ENCODE data around the gene NT5DC2. TPM values are rescaled to one million over a fixed set of nuclear protein-coding genes. Genes with fewer than 3 reads are reported as not detected.

NT5DC2 gene
- total and polyA plus RNA-seq, 2 donors = 11.2 to 18.1 TPM

DNA sequence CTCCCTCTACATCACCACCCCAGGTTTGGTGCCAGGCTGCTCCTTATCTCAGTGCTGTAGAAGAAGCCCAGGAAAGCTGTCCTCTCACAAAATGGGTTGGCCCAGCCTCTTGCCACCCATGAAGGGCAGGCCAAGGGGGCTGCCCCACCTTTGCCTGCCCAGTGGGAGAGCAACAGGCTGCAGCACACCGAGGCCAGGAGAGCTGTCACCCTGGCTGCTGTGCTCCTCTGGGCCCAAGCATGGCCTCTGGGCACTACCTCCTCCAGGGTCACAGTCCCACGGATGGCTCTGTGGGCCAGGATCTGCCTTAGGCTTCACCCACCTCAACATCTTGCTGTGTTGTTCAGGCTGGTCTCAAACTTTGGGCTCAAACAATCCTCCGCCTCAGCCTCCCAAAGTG lies 44.9 kb downstream of the NT5DC2 start:
- no peak for DNase-seq (ENCODE audit: low read depth in 6 of 9, low spot score in 9 of 9)
- peaks cover 88 to 93% of the 10 kb centered on the region in 2 donors for H3K36me3 ChIP-seq (ENCODE audit: control insufficient read depth in 2 of 2, insufficient read depth in 2 of 2, low read length in 1 of 2)
- no peaks in the 10 kb centered on the region for H3K4me1 ChIP-seq (ENCODE audit: control insufficient read depth in 2 of 2, insufficient read depth in 2 of 2, low read length in 2 of 2)
- H3K9me3 ChIP-seq (ENCODE audit: control insufficient read depth in 2 of 2, insufficient read depth in 1 of 2, low read length in 1 of 2) = no peaks in the 10 kb centered on the region
- no peak overlapping the region for H3K27ac ChIP-seq (ENCODE audit: low read depth in 1 of 2, low read length in 1 of 2)
- H3K27me3 ChIP-seq (ENCODE audit: control insufficient read depth in 2 of 2, insufficient read depth in 1 of 2, low read length in 1 of 2) = no peaks in the 10 kb centered on the region
- H3K4me3 ChIP-seq (ENCODE audit: low read length in 2 of 2) = no peak overlapping the region
- 98% methylated on average over 3 of the region's 3 CpGs for WGBS

DNA sequence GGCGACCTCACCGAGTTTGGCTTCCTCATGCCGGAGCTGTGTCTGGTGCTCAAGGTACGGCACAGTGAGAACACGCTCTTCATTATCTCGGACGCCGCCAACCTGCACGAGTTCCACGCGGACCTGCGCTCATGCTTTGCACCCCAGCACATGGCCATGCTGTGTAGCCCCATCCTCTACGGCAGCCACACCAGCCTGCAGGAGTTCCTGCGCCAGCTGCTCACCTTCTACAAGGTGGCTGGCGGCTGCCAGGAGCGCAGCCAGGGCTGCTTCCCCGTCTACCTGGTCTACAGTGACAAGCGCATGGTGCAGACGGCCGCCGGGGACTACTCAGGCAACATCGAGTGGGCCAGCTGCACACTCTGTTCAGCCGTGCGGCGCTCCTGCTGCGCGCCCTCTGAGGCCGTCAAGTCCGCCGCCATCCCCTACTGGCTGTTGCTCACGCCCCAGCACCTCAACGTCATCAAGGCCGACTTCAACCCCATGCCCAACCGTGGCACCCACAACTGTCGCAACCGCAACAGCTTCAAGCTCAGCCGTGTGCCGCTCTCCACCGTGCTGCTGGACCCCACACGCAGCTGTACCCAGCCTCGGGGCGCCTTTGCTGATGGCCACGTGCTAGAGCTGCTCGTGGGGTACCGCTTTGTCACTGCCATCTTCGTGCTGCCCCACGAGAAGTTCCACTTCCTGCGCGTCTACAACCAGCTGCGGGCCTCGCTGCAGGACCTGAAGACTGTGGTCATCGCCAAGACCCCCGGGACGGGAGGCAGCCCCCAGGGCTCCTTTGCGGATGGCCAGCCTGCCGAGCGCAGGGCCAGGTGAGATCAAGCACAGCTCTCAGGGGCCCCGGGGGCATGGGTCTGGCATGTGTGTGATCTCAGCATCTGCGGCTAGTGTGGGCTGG lies 45.6 kb downstream of the NT5DC2 start:
- Histone ChIP-seq H3K27me3 (ENCODE audit: control insufficient read depth in 2 of 2, insufficient read depth in 1 of 2, low read length in 1 of 2) (no peaks in the 10 kb centered on the region), H3K4me3 (ENCODE audit: low read length in 2 of 2) (no peak overlapping the region), H3K27ac (ENCODE audit: low read depth in 1 of 2, low read length in 1 of 2) (no peak overlapping the region), H3K9me3 (ENCODE audit: control insufficient read depth in 2 of 2, insufficient read depth in 1 of 2, low read length in 1 of 2) (no peaks in the 10 kb centered on the region), H3K36me3 (ENCODE audit: control insufficient read depth in 2 of 2, insufficient read depth in 2 of 2, low read length in 1 of 2) (peaks cover 89 to 90% of the 10 kb centered on the region in 2 donors), H3K4me1 (ENCODE audit: control insufficient read depth in 2 of 2, insufficient read depth in 2 of 2, low read length in 2 of 2) (peaks cover 0 to 3% of the 10 kb centered on the region in 2 donors)
- no peak for DNase-seq (ENCODE audit: low read depth in 6 of 9, low spot score in 9 of 9)
- 99% methylated on average over 59 of the region's 59 CpGs for WGBS

DNA sequence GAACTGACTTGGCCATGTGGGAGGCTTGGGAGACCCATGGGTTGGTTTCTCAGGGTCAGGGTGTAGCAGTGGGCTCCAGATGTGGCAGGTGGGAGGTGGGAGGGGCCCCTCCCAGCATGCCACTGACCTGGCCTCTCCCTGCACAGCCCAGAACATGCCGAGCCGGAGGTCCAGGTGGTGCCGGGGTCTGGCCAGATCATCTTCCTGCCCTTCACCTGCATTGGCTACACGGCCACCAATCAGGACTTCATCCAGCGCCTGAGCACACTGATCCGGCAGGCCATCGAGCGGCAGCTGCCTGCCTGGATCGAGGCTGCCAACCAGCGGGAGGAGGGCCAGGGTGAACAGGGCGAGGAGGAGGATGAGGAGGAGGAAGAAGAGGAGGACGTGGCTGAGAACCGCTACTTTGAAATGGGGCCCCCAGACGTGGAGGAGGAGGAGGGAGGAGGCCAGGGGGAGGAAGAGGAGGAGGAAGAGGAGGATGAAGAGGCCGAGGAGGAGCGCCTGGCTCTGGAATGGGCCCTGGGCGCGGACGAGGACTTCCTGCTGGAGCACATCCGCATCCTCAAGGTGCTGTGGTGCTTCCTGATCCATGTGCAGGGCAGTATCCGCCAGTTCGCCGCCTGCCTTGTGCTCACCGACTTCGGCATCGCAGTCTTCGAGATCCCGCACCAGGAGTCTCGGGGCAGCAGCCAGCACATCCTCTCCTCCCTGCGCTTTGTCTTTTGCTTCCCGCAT lies 46.4 kb downstream of the NT5DC2 start:
- Histone ChIP-seq H3K27me3 (ENCODE audit: control insufficient read depth in 2 of 2, insufficient read depth in 1 of 2, low read length in 1 of 2) (no peaks in the 10 kb centered on the region), H3K27ac (ENCODE audit: low read depth in 1 of 2, low read length in 1 of 2) (no peak overlapping the region), H3K36me3 (ENCODE audit: control insufficient read depth in 2 of 2, insufficient read depth in 2 of 2, low read length in 1 of 2) (peaks cover 89% of the 10 kb centered on the region in 2 donors), H3K9me3 (ENCODE audit: control insufficient read depth in 2 of 2, insufficient read depth in 1 of 2, low read length in 1 of 2) (no peaks in the 10 kb centered on the region), H3K4me3 (ENCODE audit: low read length in 2 of 2) (no peak overlapping the region), H3K4me1 (ENCODE audit: control insufficient read depth in 2 of 2, insufficient read depth in 2 of 2, low read length in 2 of 2) (peaks cover 0 to 3% of the 10 kb centered on the region in 2 donors)
- WGBS = 97% methylated on average over 31 of the region's 31 CpGs
- no peak for DNase-seq (ENCODE audit: low read depth in 6 of 9, low spot score in 9 of 9)

DNA sequence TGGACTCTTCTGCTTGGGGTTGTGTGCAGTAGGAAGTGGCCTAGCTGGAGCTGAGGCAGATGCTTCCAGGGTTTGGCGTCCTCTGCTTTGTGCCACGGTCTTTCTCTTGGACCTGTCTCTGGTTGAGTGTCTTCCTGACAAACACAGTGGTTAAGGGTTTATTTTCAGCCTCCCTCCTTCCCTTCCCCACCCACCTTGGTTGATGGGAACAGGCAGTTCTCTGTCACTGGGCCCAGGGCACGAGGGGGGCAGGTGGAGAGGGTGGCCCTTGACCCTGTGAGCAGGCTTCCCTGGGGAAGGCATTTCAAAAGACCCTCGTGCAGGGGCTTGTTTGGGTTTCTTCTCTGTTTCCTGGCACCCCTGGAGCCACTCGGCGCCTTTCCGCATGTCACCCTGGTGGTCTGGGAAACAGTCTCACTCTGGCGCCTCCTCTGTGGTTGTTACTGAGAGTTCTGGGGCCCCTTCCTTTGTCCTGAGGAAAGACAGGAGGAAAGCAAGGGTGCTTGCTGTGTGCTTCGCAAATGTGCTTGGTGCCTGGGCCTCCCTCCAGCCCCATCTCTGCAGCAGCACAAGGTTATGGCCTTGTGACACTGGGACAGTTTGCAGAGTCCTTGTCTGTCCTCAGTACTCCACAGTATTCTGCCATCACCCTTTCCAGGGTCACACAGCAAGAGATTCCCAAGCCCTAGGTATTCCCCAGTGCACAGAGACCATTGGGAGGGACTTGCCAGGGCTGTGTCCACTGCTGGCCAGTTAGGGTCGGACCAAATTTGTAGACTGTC lies 48.8 kb downstream of the NT5DC2 start:
- WGBS = 93% methylated on average over 10 of the region's 10 CpGs
- DNase-seq (ENCODE audit: low read depth in 6 of 9, low spot score in 9 of 9) = no peak
- peak overlapping the region in 1 of 2 donors; percentile 58 for H3K27ac ChIP-seq (ENCODE audit: low read depth in 1 of 2, low read length in 1 of 2)

DNA sequence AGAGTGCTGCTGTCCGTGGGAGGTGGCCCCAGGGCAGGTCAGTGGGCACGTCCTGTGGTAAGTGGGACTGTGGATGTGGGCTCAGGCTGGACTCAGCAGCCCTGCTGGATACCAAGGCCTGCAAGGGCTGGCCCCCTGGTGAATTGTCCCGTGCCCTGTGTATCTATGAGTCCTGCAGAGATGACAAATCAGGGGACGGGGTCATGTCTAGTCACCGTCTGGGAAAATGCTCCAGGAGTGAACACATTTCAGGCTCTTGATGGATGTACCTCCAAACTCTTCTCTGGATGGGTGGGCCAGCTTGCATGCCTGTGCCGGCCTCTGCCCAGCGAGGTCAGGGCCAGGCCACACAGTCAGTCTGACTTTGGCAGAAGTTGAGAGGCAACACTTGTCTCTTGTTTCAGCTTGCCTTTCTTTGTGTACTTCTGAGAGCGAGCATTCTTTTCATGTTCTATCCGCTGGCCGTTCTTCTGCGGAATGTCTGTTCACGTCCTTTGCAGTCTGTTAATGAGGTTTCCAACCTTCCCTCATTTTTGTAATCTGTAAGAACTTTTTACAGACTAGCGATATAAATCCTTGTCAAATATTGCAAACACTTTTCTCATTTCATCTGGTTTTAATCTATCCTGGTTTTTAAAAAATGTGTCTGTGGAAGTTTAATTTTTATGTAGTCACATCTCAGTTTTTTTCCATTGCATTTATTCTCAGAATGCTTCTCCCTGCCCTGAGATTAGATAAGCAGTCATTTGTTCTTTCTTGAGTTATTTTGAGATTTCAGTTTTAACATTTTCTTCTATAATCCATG lies 49.9 kb downstream of the NT5DC2 start:
- Histone ChIP-seq H3K9me3 (ENCODE audit: control insufficient read depth in 2 of 2, insufficient read depth in 1 of 2, low read length in 1 of 2) (no peaks in the 10 kb centered on the region), H3K27ac (ENCODE audit: low read depth in 1 of 2, low read length in 1 of 2) (no peak overlapping the region), H3K36me3 (ENCODE audit: control insufficient read depth in 2 of 2, insufficient read depth in 2 of 2, low read length in 1 of 2) (peaks cover 89% of the 10 kb centered on the region in 2 donors), H3K4me1 (ENCODE audit: control insufficient read depth in 2 of 2, insufficient read depth in 2 of 2, low read length in 2 of 2) (peaks cover 0 to 3% of the 10 kb centered on the region in 2 donors), H3K27me3 (ENCODE audit: control insufficient read depth in 2 of 2, insufficient read depth in 1 of 2, low read length in 1 of 2) (no peaks in the 10 kb centered on the region), H3K4me3 (ENCODE audit: low read length in 2 of 2) (no peak overlapping the region)
- no peak for DNase-seq (ENCODE audit: low read depth in 6 of 9, low spot score in 9 of 9)
- WGBS = 96% methylated on average over 13 of the region's 13 CpGs

More for the DNA sequence above, 48.8 kb downstream of the NT5DC2 start:
- H3K4me1 ChIP-seq (ENCODE audit: control insufficient read depth in 2 of 2, insufficient read depth in 2 of 2, low read length in 2 of 2) = peaks cover 0 to 3% of the 10 kb centered on the region in 2 donors
- H3K9me3 ChIP-seq (ENCODE audit: control insufficient read depth in 2 of 2, insufficient read depth in 1 of 2, low read length in 1 of 2) = no peaks in the 10 kb centered on the region
- H3K36me3 ChIP-seq (ENCODE audit: control insufficient read depth in 2 of 2, insufficient read depth in 2 of 2, low read length in 1 of 2) = peaks cover 89% of the 10 kb centered on the region in 2 donors
- no peaks in the 10 kb centered on the region for H3K27me3 ChIP-seq (ENCODE audit: control insufficient read depth in 2 of 2, insufficient read depth in 1 of 2, low read length in 1 of 2)
- H3K4me3 ChIP-seq (ENCODE audit: low read length in 2 of 2) = no peak overlapping the region

DNA sequence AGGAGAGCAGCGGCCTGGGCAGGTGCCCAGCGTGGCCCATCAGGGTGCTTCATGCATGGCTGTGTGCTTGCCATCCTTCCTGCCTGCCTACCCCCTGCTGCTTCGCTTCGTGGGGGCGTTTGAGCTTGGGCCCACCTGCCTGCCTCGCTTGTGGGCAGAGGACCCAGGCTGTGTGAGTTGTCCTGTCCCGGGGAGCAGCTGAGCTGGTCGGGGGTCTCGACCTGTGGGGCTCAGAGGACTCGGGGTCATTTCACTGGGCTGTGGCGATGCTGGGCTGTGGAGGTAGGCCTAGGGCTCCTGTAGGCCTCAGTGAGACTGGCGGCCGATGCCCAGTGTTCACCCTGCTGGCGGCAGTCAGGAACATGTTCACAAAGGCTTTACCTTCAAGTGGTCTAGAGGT lies 50.6 kb downstream of the NT5DC2 start:
- Histone ChIP-seq H3K36me3 (ENCODE audit: control insufficient read depth in 2 of 2, insufficient read depth in 2 of 2, low read length in 1 of 2) (peaks cover 89 to 91% of the 10 kb centered on the region in 2 donors), H3K27me3 (ENCODE audit: control insufficient read depth in 2 of 2, insufficient read depth in 1 of 2, low read length in 1 of 2) (no peaks in the 10 kb centered on the region), H3K4me3 (ENCODE audit: low read length in 2 of 2) (no peak overlapping the region), H3K4me1 (ENCODE audit: control insufficient read depth in 2 of 2, insufficient read depth in 2 of 2, low read length in 2 of 2) (peaks cover 0 to 3% of the 10 kb centered on the region in 2 donors), H3K9me3 (ENCODE audit: control insufficient read depth in 2 of 2, insufficient read depth in 1 of 2, low read length in 1 of 2) (no peaks in the 10 kb centered on the region), H3K27ac (ENCODE audit: low read depth in 1 of 2, low read length in 1 of 2) (no peak overlapping the region)
- 92% methylated on average over 14 of the region's 14 CpGs for WGBS
- DNase-seq (ENCODE audit: low read depth in 6 of 9, low spot score in 9 of 9) = no peak

DNA sequence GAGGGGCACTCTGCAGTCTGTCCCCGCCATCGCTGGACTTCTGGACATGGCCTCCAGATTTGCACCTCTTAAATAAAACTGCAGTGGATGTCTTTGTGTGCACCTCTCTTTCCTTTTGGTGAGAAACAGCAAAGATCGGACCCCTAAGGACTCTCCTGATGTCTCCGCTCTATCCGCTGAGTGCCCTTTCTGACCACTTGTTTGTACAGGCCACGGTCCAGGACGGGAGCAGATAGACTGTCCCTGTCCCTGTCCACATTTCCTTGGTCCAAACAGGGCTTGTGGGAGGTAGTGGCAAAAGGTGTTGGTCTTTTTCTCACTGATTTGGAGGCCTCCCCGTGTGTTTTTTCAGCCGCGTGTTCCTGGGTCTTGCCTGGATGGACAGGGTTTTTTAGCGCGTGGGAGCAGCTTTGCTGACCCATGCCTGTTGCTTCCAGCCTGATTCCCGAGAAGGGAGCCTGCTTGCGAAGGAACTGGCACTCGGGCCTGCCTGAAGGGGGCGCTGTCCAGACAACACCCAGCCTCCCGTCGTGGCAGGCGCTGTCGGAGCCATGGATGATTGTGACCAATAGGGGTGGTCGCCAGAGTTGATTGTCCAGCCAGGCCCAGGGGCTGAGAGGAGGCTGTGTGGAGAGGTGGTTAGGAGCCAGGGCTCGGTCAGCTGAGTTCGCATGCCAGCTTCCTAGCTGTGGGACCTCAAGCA lies 51.7 kb downstream of the NT5DC2 start:
- H3K27me3 ChIP-seq (ENCODE audit: control insufficient read depth in 2 of 2, insufficient read depth in 1 of 2, low read length in 1 of 2) = no peaks in the 10 kb centered on the region
- 96% methylated on average over 23 of the region's 23 CpGs for WGBS
- H3K9me3 ChIP-seq (ENCODE audit: control insufficient read depth in 2 of 2, insufficient read depth in 1 of 2, low read length in 1 of 2) = no peaks in the 10 kb centered on the region
- H3K27ac ChIP-seq (ENCODE audit: low read depth in 1 of 2, low read length in 1 of 2) = no peak overlapping the region
- peaks cover 89 to 92% of the 10 kb centered on the region in 2 donors for H3K36me3 ChIP-seq (ENCODE audit: control insufficient read depth in 2 of 2, insufficient read depth in 2 of 2, low read length in 1 of 2)
- DNase-seq (ENCODE audit: low read depth in 6 of 9, low spot score in 9 of 9) = no peak
- no peak overlapping the region for H3K4me3 ChIP-seq (ENCODE audit: low read length in 2 of 2)
- peaks cover 0 to 3% of the 10 kb centered on the region in 2 donors for H3K4me1 ChIP-seq (ENCODE audit: control insufficient read depth in 2 of 2, insufficient read depth in 2 of 2, low read length in 2 of 2)

Measured in thymus (tissue), 11 donors.